CD4-positive, alpha-beta memory T cell (primary cell): ENCODE results near the gene GGT7. TPM values are rescaled to one million over a fixed set of nuclear protein-coding genes. Genes with fewer than 3 reads are reported as not detected.
A peak's percentile ranks its signal among the peaks of the same experiment; 100 is the strongest.

Source experiments
- CTCF ChIA-PET: fragments of 350-600 bp; sonication (Branson Sonifier 250); formaldehyde crosslinking; loops from one replicate; lab custom pipeline; 2021; ENCODE audit warnings: inconsistent platforms; ENCODE audit not compliant: partially characterized antibody; lab: Charles Lee
- POLR2A ChIA-PET: fragments of 350-600 bp; sonication (Branson Sonifier 250); formaldehyde crosslinking; loops from one replicate; lab custom pipeline; 2021; ENCODE audit not compliant: partially characterized antibody; lab: Charles Lee
- DNase-seq, 5 donors: peaks; one replicate each; pipeline versions ENCODE4 v3.0.0 to v3.0.0-alpha.2; 2020 to 2022; ENCODE audit warnings: mixed read lengths in 1 of 5
- H3K27ac ChIP-seq: one replicate; pipeline ENCODE4 v1.7.0; 2013; ENCODE audit warnings: low read depth, low read length
- H3K27me3 ChIP-seq: 2 replicates; pipeline ENCODE4 v1.7.0; 2013; ENCODE audit warnings: mild to moderate bottlenecking, low read length, moderate library complexity; ENCODE audit not compliant: insufficient read depth
- H3K36me3 ChIP-seq: 2 replicates; pipeline ENCODE4 v1.7.0; 2013; ENCODE audit warnings: mild to moderate bottlenecking, low read length, moderate library complexity; ENCODE audit not compliant: insufficient read depth
- H3K4me1 ChIP-seq: 2 replicates; pipeline ENCODE4 v1.7.0; 2013; ENCODE audit warnings: mild to moderate bottlenecking, low read length, moderate library complexity; ENCODE audit not compliant: insufficient read depth
- H3K4me3 ChIP-seq, 2 donors: one replicate each; pipeline ENCODE4 v1.7.0; 2013; ENCODE audit warnings: low read length in 2 of 2, mild to moderate bottlenecking in 1 of 2
- H3K9me3 ChIP-seq, 2 donors: one replicate each; pipeline ENCODE4 v1.7.0; 2013; ENCODE audit warnings: low read length in 2 of 2, control low read depth in 1 of 2; ENCODE audit not compliant: control insufficient read depth in 1 of 2
- H3K27ac Mint-ChIP-seq, 7 donors: one replicate each; pipeline ENCODE4 v1.8.0; 2020 to 2021; ENCODE audit warnings: mixed read lengths in 7 of 7, mild to moderate bottlenecking in 6 of 7, inconsistent platforms in 3 of 7, moderate library complexity in 3 of 7
- H3K27me3 Mint-ChIP-seq, 2 donors: one replicate each; pipeline ENCODE4 v1.8.0; 2020 to 2021; ENCODE audit warnings: mixed read lengths in 2 of 2
- H3K36me3 Mint-ChIP-seq, 2 donors: one replicate each; pipeline ENCODE4 v1.8.0; 2020 to 2021; ENCODE audit warnings: mixed read lengths in 2 of 2, inconsistent platforms in 1 of 2, mild to moderate bottlenecking in 1 of 2
- H3K4me1 Mint-ChIP-seq, 4 donors: one replicate each; pipeline ENCODE4 v1.8.0; 2020 to 2021; ENCODE audit warnings: mixed read lengths in 4 of 4, mild to moderate bottlenecking in 1 of 4
- H3K4me3 Mint-ChIP-seq, 8 donors: one replicate each; pipeline ENCODE4 v1.8.0; 2020 to 2021; ENCODE audit warnings: mixed read lengths in 8 of 8, mild to moderate bottlenecking in 7 of 8, moderate library complexity in 6 of 8, inconsistent platforms in 3 of 8
- H3K9me3 Mint-ChIP-seq, 8 donors: one replicate each; pipeline ENCODE4 v1.8.0; 2020 to 2021; ENCODE audit warnings: mixed read lengths in 8 of 8, mild to moderate bottlenecking in 5 of 8, inconsistent platforms in 3 of 8, moderate library complexity in 1 of 8
- intact Hi-C: fragments of 100-400 bp; cut with micrococcal nuclease; formaldehyde crosslinking; loops from one replicate; pipeline ENCODE4 v1.15.1; 2023
- polyA plus RNA-seq, 2 donors: library from polyadenylated mRNA; unstranded; fragments of 300-500 nt; fragmentation: Illumina TruSeq; gene quantifications; one replicate each; pipeline ENCODE4 v1.2.3, GENCODE V29; 2021
- total RNA-seq, 2 experiments: library from RNA; stranded (reverse); gene quantifications; one replicate each; pipeline ENCODE4 v1.2.3, GENCODE V29; 2021

The GGT7 gene
- total and polyA plus RNA-seq, 4 experiments from 2014 or later = 2.0 to 37.2 (median 20.5) TPM

DNA sequence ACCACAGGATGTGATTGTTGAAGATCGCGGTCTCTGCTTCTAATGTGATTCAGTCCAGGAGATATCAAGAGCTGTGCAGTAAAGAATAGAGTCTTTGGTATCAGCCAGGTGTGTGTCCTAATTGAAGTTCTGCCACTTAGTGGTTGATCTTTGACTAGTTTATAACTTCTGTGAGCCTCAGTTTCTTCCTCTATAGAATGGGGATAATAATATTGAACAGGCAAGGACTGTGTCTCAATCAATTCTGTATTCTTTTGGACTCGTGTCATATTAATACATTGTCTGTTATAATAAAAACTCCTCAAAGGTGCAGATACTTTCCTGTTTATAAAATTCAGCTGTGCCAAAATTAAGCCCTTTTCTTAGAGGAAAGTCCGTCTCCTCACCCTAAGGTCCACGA, 24.1 kb downstream of the GGT7 start:
- no peaks in the 10 kb centered on the region for H3K27me3 Mint-ChIP-seq
- no peak for DNase-seq
- Histone ChIP-seq H3K36me3 (no peaks in the 10 kb centered on the region), H3K4me1 (no peaks in the 10 kb centered on the region), H3K9me3 (no peaks in the 10 kb centered on the region), H3K4me3 (no peak overlapping the region), H3K27me3 (no peaks in the 10 kb centered on the region), H3K27ac (no peak overlapping the region)
- CTCF ChIA-PET = interaction anchor here (1.9 kb wide), 1 partner anchor 13 kb away, joined by 11 read pairs; no protein-coding TSS in a partner anchor
- no peaks in the 10 kb centered on the region for H3K9me3 Mint-ChIP-seq
- no peak overlapping the region for H3K4me3 Mint-ChIP-seq
- no peak overlapping the region for H3K27ac Mint-ChIP-seq
- intact Hi-C loops = no loop called here
- peaks cover 24 to 30% of the 10 kb centered on the region in 2 donors for H3K36me3 Mint-ChIP-seq
- no peaks in the 10 kb centered on the region for H3K4me1 Mint-ChIP-seq
- POLR2A ChIA-PET = no interaction called here

DNA sequence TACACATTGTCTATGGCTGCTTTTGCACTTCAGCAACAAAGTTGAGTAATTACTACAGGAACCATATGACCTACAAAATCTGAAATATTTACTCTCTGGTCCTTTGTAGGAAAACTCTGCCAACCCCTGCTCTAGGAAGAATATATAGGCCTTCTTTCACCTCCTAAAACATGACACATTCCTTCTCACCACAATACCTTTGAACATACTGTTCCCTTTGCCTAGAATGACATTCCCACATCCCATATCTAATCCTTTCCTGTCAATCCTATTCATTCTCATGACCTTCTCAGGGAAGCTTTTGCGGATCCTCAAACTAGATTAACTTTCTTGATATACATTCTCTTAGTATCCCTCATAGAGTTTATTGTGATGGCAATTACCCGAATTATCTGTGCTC, 29.2 kb downstream of the GGT7 start:
- ChIA-PET POLR2A (no interaction called here), CTCF (no interaction called here)
- Histone ChIP-seq H3K4me3 (no peak overlapping the region), H3K27ac (no peak overlapping the region), H3K4me1 (no peaks in the 10 kb centered on the region), H3K36me3 (no peaks in the 10 kb centered on the region), H3K9me3 (no peaks in the 10 kb centered on the region), H3K27me3 (no peaks in the 10 kb centered on the region)
- intact Hi-C loops = no loop called here
- H3K27me3 Mint-ChIP-seq = peaks cover 0 to 4% of the 10 kb centered on the region in 2 donors
- H3K4me1 Mint-ChIP-seq = no peaks in the 10 kb centered on the region
- no peak overlapping the region for H3K4me3 Mint-ChIP-seq
- no peak for DNase-seq
- H3K27ac Mint-ChIP-seq = no peak overlapping the region
- H3K9me3 Mint-ChIP-seq = no peaks in the 10 kb centered on the region
- peaks cover 6 to 11% of the 10 kb centered on the region in 2 donors for H3K36me3 Mint-ChIP-seq

DNA sequence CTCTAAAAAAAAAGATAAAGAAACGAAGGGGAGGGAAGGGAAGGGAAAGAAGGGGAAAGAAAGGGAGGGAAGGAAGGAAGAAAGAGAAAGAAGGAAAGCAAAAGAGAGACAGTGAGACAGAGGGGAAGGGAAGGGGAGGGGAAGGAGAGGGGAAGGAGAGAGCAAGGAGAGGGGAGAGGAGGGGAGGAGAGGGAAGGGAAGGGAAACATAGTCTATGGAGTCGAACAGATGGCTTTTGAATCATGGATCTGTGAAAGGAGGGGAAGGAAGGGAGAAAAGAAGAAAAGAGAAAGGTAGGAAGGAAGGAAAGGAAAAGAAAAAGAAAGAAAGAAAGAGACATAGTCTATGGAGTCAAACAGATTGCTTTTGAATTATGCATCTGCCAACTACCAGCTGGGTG, 30.5 kb downstream of the GGT7 start:
- Mint-ChIP-seq H3K36me3 (peaks cover 2 to 7% of the 10 kb centered on the region in 2 donors), H3K27ac (no peak overlapping the region)
- POLR2A ChIA-PET = no interaction called here

DNA sequence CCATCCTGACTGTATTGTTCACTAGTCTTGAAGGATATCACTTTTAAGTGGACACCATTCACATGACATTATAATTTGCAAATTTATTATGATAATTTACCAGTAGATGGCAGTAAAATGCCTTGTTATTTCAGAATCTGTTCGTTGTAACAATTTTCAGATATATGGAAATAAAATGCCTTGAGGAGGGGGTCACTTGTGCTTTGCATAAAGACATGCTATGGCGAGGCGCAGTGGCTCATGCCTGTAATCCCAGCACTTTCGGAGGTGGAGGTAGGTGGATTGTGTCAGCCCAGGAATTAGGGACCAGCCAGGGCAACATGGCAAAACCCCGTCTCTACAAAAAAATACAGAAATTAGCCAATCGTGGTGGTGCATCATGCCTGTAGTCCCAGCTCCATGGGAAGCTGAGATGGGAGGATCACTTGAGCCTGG, 38.2 kb downstream of the GGT7 start:
- H3K9me3 Mint-ChIP-seq = no peaks in the 10 kb centered on the region

More for the DNA sequence above, 30.5 kb downstream of the GGT7 start:
- H3K4me1 Mint-ChIP-seq = no peaks in the 10 kb centered on the region
- DNase-seq = no peak
- Histone ChIP-seq H3K4me3 (no peak overlapping the region), H3K36me3 (no peaks in the 10 kb centered on the region), H3K27ac (no peak overlapping the region), H3K9me3 (no peaks in the 10 kb centered on the region), H3K27me3 (no peaks in the 10 kb centered on the region), H3K4me1 (no peaks in the 10 kb centered on the region)
- no peak overlapping the region for H3K4me3 Mint-ChIP-seq
- no peaks in the 10 kb centered on the region for H3K9me3 Mint-ChIP-seq
- CTCF ChIA-PET = interaction anchor here (0.5 to 1.6 kb wide), 2 partner anchors 9 to 18 kb away, joined by 3 to 4 read pairs; no protein-coding TSS in a partner anchor
- H3K27me3 Mint-ChIP-seq = peaks cover 0 to 4% of the 10 kb centered on the region in 2 donors
- intact Hi-C loops = no loop called here

DNA sequence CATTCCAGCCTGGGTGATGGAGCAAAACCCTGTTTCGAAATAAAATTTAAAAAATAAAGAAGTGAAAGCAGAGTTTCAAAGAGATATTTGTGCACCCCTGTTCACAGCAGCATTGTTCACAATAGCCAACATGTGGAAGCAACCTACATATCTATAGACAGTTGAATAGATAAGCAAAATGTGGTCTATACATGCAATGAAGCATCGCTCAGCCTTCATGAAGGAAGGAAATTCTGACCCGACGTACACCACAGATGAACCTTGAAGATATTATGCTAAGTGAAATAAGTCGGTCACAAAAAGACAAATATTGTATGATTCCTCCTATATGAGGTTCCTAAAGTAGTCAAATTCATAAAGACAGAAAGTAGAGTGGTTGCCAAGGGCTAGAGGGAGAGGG, 40.7 kb downstream of the GGT7 start:
- Histone ChIP-seq H3K4me3 (no peak overlapping the region), H3K27me3 (no peaks in the 10 kb centered on the region), H3K9me3 (no peaks in the 10 kb centered on the region), H3K36me3 (no peaks in the 10 kb centered on the region), H3K27ac (no peak overlapping the region), H3K4me1 (no peaks in the 10 kb centered on the region)
- H3K4me3 Mint-ChIP-seq = no peak overlapping the region
- intact Hi-C loops = no loop called here
- H3K4me1 Mint-ChIP-seq = peaks cover 0 to 6% (median 2%) of the 10 kb centered on the region in 4 donors
- no peaks in the 10 kb centered on the region for H3K9me3 Mint-ChIP-seq
- DNase-seq = no peak
- peaks cover 8 to 12% of the 10 kb centered on the region in 2 donors for H3K27me3 Mint-ChIP-seq
- no peaks in the 10 kb centered on the region for H3K36me3 Mint-ChIP-seq
- POLR2A ChIA-PET = interaction anchor here (1.0 kb wide), 1 partner anchor 580 kb away, joined by 3 read pairs; the partner anchor contains the start of gene UQCC1
- H3K27ac Mint-ChIP-seq = no peak overlapping the region
- CTCF ChIA-PET = interaction anchor here (1.5 to 2.1 kb wide), 4 partner anchors 124 to 377 kb away, joined by 3 to 8 read pairs (median 4); partner anchors contain the start of genes GSS and MYH7B

More for the DNA sequence above, 38.2 kb downstream of the GGT7 start:
- H3K9me3 ChIP-seq = no peaks in the 10 kb centered on the region
- H3K27me3 ChIP-seq = no peaks in the 10 kb centered on the region
- Mint-ChIP-seq H3K4me1 (peaks cover 0 to 6% (median 2%) of the 10 kb centered on the region in 4 donors), H3K36me3 (no peaks in the 10 kb centered on the region), H3K4me3 (no peak overlapping the region), H3K27me3 (peaks cover 8 to 12% of the 10 kb centered on the region in 2 donors), H3K27ac (no peak overlapping the region)
- H3K4me3 ChIP-seq = no peak overlapping the region
- intact Hi-C loops = loop anchor here (1.0 to 2.0 kb wide), 3 partner anchors 126 to 612 kb away; no protein-coding TSS in a partner anchor
- ChIA-PET CTCF (interaction anchor here (0.7 to 2.1 kb wide), 14 partner anchors 10 to 1245 kb away, joined by 3 to 11 read pairs (median 3); no protein-coding TSS in a partner anchor), POLR2A (no interaction called here)
- no peaks in the 10 kb centered on the region for H3K36me3 ChIP-seq
- H3K4me1 ChIP-seq = no peaks in the 10 kb centered on the region
- peak in 4 of 5 donors; percentile 40 to 56 (median 47) for DNase-seq
- no peak overlapping the region for H3K27ac ChIP-seq

DNA sequence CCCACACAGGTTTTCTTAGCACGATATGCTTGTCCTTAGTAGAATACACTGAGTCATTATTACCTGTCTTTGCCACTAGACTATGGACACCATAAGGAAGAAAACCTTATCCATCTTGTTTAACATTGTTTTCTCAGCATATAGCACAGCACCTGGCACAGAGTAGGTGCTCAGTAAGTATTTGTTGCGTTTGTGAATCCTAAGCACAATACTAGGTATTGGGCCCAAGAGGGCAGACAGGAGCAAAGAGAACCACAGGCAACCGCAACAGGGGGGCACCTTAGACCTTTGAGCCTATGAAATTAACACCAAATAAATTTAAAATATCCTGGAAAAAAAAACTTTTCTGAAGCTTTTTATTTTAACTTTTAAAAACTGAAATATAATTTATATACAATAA, 43.5 kb downstream of the GGT7 start:
- Histone ChIP-seq H3K9me3 (no peaks in the 10 kb centered on the region), H3K27ac (no peak overlapping the region), H3K4me1 (peaks cover 11% of the 10 kb centered on the region), H3K27me3 (no peaks in the 10 kb centered on the region), H3K36me3 (no peaks in the 10 kb centered on the region), H3K4me3 (no peak overlapping the region)
- Mint-ChIP-seq H3K27me3 (peaks cover 7 to 9% of the 10 kb centered on the region in 2 donors), H3K9me3 (peaks cover 0 to 2% (median 0%) of the 10 kb centered on the region in 8 donors), H3K4me3 (peak overlapping the region in 1 of 8 donors; percentile 41), H3K4me1 (peaks cover 3 to 16% (median 11%) of the 10 kb centered on the region in 4 donors), H3K36me3 (peaks cover 0 to 8% of the 10 kb centered on the region in 2 donors), H3K27ac (peak overlapping the region in 1 of 7 donors; percentile 2)
- intact Hi-C loops = loop anchor here (5.0 to 10.0 kb wide), 2 partner anchors 263 to 1126 kb away; partner anchors contain the start of genes SCAND1 and TRPC4AP
- POLR2A ChIA-PET = no interaction called here
- CTCF ChIA-PET = interaction anchor here (0.6 kb wide), 1 partner anchor 611 kb away, joined by 3 read pairs; no protein-coding TSS in a partner anchor
- no peak for DNase-seq
